GM20000 (cell line): Measurements from ENCODE around the gene INSL3.
A peak's percentile ranks its signal among the peaks of the same experiment; 100 is the strongest.

ENCODE experiments used
- DNase-seq: peaks from one replicate; pipeline ENCODE4 v3.0.0; 2012; ENCODE audit warnings: low spot score
- TF ChIP-seq, protein P1 (sequence below): IDR thresholded peaks from 2 replicates; pipeline ENCODE4 v1.5.1; 2012; ENCODE audit warnings: mild to moderate bottlenecking, control low read depth; ENCODE audit errors: extremely low read depth, missing control alignments

The INSL3 gene

GRCh38 chr19:17863520-17864182, 42.3 kb upstream of the INSL3 start:
- no peak for DNase-seq

GRCh38 chr19:17862711-17863519, 41.6 kb upstream of the INSL3 start:
- TF ChIP-seq, protein P1, sequence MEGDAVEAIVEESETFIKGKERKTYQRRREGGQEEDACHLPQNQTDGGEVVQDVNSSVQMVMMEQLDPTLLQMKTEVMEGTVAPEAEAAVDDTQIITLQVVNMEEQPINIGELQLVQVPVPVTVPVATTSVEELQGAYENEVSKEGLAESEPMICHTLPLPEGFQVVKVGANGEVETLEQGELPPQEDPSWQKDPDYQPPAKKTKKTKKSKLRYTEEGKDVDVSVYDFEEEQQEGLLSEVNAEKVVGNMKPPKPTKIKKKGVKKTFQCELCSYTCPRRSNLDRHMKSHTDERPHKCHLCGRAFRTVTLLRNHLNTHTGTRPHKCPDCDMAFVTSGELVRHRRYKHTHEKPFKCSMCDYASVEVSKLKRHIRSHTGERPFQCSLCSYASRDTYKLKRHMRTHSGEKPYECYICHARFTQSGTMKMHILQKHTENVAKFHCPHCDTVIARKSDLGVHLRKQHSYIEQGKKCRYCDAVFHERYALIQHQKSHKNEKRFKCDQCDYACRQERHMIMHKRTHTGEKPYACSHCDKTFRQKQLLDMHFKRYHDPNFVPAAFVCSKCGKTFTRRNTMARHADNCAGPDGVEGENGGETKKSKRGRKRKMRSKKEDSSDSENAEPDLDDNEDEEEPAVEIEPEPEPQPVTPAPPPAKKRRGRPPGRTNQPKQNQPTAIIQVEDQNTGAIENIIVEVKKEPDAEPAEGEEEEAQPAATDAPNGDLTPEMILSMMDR = no peak
- no peak for DNase-seq

More at GRCh38 chr19:17863520-17864182, 42.3 kb upstream of the INSL3 start:
- TF ChIP-seq, protein P1 = no peak

DNA sequence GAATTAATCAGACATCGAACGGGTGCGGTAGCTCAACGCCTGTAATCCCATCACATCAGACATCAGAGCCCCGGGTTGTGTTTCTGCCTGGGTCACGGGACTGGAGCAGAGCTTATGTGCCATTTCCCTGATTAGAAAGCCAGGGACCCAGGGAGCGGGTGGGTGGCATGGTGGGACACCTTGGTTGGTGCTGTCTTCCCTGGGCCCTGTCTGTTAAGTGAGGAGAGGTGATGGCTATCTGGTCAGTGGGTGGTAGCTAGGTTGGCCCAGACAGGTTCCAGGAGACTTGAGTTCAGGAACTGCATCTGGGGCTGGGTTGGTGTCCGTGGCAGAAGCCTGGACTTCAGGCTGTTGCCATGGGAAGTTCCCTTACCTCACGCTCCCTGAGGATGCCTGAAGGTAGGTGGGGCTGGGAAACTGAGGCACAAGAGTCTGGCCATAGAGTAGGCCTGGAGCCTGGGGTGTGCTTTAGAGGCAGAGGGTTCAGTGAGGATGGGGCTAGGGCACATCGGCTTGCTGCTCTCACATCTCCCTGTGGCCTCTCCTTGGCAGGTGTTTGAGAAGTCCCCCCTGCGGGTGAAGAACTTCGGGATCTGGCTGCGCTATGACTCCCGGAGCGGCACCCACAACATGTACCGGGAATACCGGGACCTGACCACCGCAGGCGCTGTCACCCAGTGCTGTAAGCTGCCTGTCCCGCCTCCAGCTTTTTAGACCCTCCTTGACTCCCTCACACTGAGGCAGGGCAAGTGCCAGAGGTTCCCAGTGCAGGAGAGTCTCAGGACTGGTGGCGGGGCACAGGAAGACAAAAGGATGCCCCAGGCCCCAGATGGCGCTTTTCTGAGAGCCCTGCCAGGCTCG, 40.5 kb upstream of the INSL3 start:
- TF ChIP-seq, protein P1 = no peak
- no peak for DNase-seq

DNA sequence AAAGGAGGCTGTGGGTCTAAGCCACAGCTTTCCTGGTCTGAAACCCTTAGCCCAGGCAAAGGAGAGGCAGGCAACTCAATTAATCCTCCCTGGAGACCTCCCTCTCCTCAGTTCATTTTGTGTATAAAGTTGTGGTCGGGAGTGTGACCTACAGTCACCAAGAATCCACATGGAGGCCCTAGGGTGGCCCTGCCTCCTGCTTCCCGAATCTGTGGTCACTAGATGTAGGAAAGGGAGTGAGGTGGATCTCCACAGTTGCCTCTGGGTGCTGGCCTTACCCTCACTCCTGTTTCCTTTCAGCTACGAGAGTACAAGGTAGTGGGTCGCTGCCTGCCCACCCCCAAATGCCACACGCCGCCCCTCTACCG, 39.7 kb upstream of the INSL3 start:
- TF ChIP-seq, protein P1 = no peak
- no peak for DNase-seq

DNA sequence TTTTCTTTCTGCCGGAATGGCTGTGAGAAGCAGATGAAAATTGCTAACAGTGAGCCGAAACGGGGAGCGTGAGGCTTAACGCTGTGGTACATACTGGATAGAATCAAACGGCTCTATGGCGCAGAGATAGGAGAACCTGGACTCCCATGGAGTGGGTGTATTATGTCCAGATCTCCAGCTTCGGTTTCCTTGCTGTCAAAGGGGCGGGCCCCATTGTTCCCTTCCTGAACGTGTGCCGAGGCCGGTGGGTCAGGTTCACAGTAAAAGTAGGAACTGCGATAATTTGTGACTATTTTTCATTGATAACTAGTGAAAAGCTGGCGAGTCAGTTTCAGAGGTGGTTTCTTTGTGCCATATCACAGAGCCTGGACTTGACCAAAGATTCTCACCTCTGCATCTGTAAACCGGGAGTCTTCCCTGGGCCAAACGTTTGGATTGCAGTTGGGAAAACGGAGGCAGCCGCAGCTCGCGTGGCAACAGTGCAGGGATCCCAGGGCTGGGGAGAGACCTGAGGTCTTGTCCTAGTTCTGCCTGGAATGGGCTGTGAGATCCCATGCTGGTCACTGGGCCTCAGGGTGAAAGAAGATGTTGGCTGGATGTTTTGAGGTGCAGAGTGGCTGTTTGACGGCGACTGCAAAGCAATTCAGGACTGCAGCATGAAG, 39.1 kb upstream of the INSL3 start:
- DNase-seq = no peak
- TF ChIP-seq, protein P1 = no peak

DNA sequence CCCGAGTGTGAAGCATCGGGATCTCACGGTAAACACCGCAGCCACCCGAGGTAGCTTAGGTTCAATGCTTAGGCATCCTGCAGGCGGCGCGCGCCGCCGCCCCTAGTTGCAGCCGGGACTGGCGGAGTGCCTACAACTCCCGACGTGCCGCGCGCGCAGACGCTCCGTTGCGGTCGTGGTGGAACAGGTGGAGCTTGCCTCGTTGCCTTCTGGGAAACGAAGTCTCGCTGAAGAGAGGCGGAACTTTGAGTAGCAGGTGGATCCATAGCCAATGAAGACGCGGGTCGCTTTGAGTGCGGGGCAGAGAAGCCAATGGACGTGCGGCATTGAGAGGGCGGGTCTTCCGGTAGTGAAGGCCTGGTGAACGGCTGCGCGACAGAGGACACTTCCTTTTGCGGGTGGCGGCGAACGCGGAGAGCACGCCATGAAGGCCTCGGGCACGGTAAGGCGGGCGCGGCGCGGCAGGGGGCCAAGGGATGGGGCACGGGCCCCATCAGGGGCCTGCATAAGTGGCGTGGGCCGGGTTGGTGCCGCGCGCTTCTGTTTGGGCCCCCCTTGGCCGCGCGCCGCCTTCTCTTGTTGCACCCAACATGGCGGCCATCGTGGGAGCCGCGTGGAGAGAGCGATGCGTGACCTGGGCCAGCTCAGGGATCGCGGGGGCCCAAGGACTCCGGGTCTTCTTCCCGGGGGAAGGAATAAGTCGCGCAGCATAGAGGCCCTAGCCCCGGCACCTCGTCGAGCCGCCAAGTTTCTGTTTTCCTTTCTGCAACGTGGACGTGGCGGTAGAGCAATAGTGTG, 38.4 kb upstream of the INSL3 start, which contains the start of gene RPL18A:
Gene RPL18A (plus strand): TSS at position 378 of the 798 bp plus-strand sequence. CDS start 47 bp downstream, at position 425.
- DNase-seq = peak; percentile 97
- TF ChIP-seq, protein P1 = peak; percentile 88
